A673 (cell line): ENCODE results near the gene MGMT. TPM values are rescaled to one million over a fixed set of nuclear protein-coding genes. Genes with fewer than 3 reads are reported as not detected.

Experiments
- BruUV-seq: library from RNA; stranded (reverse); fragments of 400-500 nt; replicated peaks from 2 replicates; lab custom pipeline; 2021; lab: Mats Ljungman, UMichigan
- CTCF ChIA-PET: fragments of 300-600 bp; sonication (Branson Sonifier 250); formaldehyde crosslinking; loops from one replicate; lab custom pipeline; 2022; ENCODE audit warnings: antibody characterized with exemption; lab: Charles Lee
- POLR2A ChIA-PET: fragments of 300-600 bp; sonication (Branson Sonifier 250); formaldehyde crosslinking; loops from one replicate; lab custom pipeline; 2022; ENCODE audit warnings: antibody characterized with exemption; ENCODE audit not compliant: low non-redundant PET; lab: Charles Lee
- DNase-seq: peaks from one replicate; pipeline ENCODE4 v3.0.0-alpha.2; 2015; ENCODE audit warnings: low spot score
- H3K27ac ChIP-seq: fragments of 200-600 bp; sonication (generic); 2 replicates; pipeline ENCODE4 v1.5.1; 2016; ENCODE audit warnings: mixed run types, low read depth, mild to moderate bottlenecking, mixed read lengths, antibody characterized with exemption, low read length; ENCODE audit not compliant: poor library complexity, severe bottlenecking
- H3K27me3 ChIP-seq: fragments of 200-600 bp; sonication (generic); replicated peaks from 2 replicates; pipeline ENCODE4 v1.6.1; 2017; ENCODE audit warnings: mixed run types, low read depth, mild to moderate bottlenecking, mixed read lengths, antibody characterized with exemption, low read length; ENCODE audit not compliant: insufficient read depth, poor library complexity
- H3K36me3 ChIP-seq: fragments of 200-600 bp; sonication (generic); 2 replicates; pipeline ENCODE4 v1.6.1; 2016; ENCODE audit warnings: mixed run types, mild to moderate bottlenecking, mixed read lengths, antibody characterized with exemption, low read length; ENCODE audit not compliant: insufficient read depth, poor library complexity, severe bottlenecking
- H3K4me1 ChIP-seq: fragments of 200-600 bp; sonication (generic); 2 replicates; pipeline ENCODE4 v1.6.1; 2017; ENCODE audit warnings: mixed run types, mild to moderate bottlenecking, mixed read lengths, antibody characterized with exemption, low read length; ENCODE audit not compliant: insufficient read depth, poor library complexity, severe bottlenecking
- H3K4me3 ChIP-seq: fragments of 200-600 bp; sonication (generic); 2 replicates; pipeline ENCODE4 v1.5.1; 2016; ENCODE audit warnings: low read depth, mixed run types, mild to moderate bottlenecking, mixed read lengths, low read length; ENCODE audit not compliant: poor library complexity, severe bottlenecking
- H3K9me3 ChIP-seq: fragments of 200-600 bp; sonication (generic); 2 replicates; pipeline ENCODE4 v1.6.1; 2016; ENCODE audit warnings: mixed run types, low read depth, mild to moderate bottlenecking, mixed read lengths, antibody characterized with exemption, low read length; ENCODE audit not compliant: poor library complexity, severe bottlenecking
- EZH2 ChIP-seq: fragments of 200-600 bp; sonication (generic); IDR thresholded peaks from 2 replicates; pipeline ENCODE4 v1.6.1; 2017; ENCODE audit warnings: borderline replicate concordance, low read depth, mild to moderate bottlenecking, mixed read lengths, antibody characterized with exemption, low read length; ENCODE audit not compliant: poor library complexity, severe bottlenecking
- intact Hi-C: fragments of 100-400 bp; cut with micrococcal nuclease; formaldehyde crosslinking; loops from one replicate; pipeline ENCODE4 v1.10.0; 2022; ENCODE audit not compliant: unreplicated experiment
- total RNA-seq: library from RNA; stranded (reverse); gene quantifications from 2 replicates; pipeline ENCODE4 v1.2.3, GENCODE V29; 2021
- TF ChIP-seq, protein P1 (sequence below): fragments of 300-800, 200-600 bp; sonication (generic); conservative IDR thresholded peaks from 2 replicates; pipeline ENCODE4 v1.5.1; 2017; ENCODE audit warnings: low read depth, mild to moderate bottlenecking, antibody characterized with exemption, low read length, moderate library complexity, mixed read lengths

The MGMT gene
- total RNA-seq, 1 experiment from 2014 or later: 19.5 TPM

DNA sequence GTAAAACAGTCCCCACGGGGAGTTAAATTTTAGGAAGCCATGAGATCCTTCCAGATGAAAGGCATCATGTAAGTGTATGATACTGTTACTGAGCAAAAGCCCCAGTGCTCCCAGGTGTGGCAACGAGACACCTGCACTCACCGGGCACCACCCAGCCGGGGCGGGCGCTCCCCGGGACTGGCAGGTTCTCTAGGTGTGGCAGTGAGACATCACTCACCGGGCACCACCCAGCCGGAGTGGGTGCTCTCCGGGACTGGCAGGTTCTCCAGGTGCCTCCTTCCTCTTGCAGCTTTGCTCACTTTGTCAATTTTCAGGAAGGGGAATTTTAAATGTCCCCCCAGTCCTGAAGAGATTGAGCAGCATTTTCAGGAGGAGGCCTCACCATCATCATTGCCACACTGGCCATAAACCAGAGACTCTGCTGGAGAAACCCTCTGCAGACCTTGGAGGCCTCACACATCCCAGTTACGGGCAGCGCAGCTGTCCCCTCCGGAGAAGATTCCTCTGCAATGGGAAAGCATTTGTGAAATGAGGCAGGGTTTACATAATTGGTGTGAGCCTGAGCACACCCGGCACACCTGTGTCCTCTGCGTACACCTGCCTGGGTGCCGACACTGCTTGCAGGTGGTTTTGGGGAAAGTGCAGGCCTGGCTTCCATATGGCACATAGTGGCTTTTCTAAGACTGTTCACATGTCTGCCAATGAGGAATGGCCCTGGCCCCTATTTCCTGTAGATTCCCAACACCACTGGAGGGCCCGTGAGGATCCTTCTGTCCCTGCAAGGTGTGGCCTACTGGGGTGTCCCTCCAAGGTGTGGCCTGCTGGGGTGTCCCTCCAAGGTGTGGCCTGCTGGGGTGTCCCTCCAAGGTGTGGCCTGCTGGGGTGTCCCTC lies 305.7 kb downstream of the MGMT start:
- ChIA-PET POLR2A (no interaction called here), CTCF (no interaction called here)
- BruUV-seq: no TSS peak
- no peak for DNase-seq
- no peak overlapping the region for H3K27ac ChIP-seq
- intact Hi-C loops: no loop called here
- H3K36me3 ChIP-seq: no peaks in the 10 kb centered on the region
- TF ChIP-seq, protein P1, sequence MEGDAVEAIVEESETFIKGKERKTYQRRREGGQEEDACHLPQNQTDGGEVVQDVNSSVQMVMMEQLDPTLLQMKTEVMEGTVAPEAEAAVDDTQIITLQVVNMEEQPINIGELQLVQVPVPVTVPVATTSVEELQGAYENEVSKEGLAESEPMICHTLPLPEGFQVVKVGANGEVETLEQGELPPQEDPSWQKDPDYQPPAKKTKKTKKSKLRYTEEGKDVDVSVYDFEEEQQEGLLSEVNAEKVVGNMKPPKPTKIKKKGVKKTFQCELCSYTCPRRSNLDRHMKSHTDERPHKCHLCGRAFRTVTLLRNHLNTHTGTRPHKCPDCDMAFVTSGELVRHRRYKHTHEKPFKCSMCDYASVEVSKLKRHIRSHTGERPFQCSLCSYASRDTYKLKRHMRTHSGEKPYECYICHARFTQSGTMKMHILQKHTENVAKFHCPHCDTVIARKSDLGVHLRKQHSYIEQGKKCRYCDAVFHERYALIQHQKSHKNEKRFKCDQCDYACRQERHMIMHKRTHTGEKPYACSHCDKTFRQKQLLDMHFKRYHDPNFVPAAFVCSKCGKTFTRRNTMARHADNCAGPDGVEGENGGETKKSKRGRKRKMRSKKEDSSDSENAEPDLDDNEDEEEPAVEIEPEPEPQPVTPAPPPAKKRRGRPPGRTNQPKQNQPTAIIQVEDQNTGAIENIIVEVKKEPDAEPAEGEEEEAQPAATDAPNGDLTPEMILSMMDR: no peak
- no peak for TF ChIP-seq EZH2
- no peaks in the 10 kb centered on the region for H3K9me3 ChIP-seq
- no peaks in the 10 kb centered on the region for H3K4me1 ChIP-seq
- no peaks in the 10 kb centered on the region for H3K27me3 ChIP-seq
- no peak overlapping the region for H3K4me3 ChIP-seq

DNA sequence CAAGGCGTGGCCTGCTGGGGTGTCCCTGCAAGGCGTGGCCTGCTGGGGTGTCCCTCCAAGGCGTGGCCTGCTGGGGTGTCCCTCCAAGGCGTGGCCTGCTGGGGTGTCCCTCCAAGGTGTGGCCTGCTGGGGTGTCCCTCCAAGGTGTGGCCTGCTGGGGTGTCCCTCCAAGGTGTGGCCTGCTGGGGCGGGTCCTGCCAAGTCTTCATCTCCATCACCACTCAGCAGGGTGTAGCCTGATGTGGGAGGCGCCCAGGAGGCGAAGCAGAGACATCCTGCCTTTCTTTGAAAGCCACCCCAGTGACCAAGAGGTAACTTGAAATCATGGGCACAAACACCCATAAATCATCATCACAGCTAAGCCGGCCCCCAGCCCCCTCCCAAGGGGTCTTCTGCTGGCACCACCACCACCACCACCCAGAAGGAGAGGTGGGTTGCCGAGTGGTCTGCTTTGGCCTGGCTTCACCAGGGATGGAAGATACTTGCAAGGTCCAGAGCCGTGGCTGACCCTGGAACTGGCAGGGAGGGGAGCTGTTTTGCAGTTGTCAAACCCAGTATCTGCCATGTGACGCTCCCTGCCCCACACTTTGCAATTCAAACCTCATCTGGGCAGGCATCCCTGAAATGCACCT lies 306.4 kb downstream of the MGMT start:
- CTCF ChIA-PET: no interaction called here
- TF ChIP-seq, protein P1: no peak
- TF ChIP-seq EZH2: no peak
- Histone ChIP-seq H3K36me3 (no peaks in the 10 kb centered on the region), H3K4me1 (no peaks in the 10 kb centered on the region), H3K27me3 (no peaks in the 10 kb centered on the region), H3K27ac (no peak overlapping the region), H3K4me3 (no peak overlapping the region), H3K9me3 (no peaks in the 10 kb centered on the region)
- no TSS peak for BruUV-seq
- POLR2A ChIA-PET: no interaction called here
- DNase-seq: no peak
- intact Hi-C loops: no loop called here

DNA sequence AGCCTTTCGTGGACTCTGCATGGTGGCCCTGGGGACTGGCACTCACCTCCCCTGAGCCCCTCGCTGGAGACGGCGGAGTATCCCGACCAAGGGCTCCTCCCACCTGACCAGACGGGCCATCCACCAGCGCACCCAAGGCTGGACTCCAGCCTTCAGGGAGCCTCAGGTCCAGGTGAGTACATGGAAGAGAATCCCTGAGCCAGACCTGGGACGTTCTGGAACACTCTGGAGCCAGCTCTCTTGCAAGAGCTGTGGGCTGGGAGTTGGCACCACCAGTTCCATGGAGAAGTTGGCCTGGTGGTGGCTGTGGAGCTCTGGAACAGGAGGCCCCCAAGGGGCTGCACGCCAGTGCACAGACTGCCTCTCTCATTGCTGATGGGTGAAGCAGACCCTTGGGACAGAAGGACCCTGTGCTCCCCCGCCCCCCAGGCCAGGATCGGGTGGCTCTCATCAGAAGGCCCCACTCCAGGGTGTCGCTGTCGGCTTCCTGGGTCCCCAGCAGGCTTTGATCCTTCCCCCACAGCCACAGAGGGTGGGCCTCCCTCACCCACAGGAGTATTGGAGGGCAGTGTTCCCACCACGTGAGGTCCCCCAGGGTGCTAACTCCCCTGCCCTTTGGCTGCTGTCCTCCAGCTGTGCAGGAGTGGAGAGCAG lies 307.2 kb downstream of the MGMT start:
- H3K27me3 ChIP-seq: no peaks in the 10 kb centered on the region
- CTCF ChIA-PET: no interaction called here
- no peaks in the 10 kb centered on the region for H3K36me3 ChIP-seq
- H3K27ac ChIP-seq: no peak overlapping the region
- no peak for TF ChIP-seq EZH2
- TF ChIP-seq, protein P1: no peak
- DNase-seq: no peak
- H3K4me1 ChIP-seq: no peaks in the 10 kb centered on the region
- no peaks in the 10 kb centered on the region for H3K9me3 ChIP-seq
- intact Hi-C loops: no loop called here
- BruUV-seq: no TSS peak
- POLR2A ChIA-PET: no interaction called here
- no peak overlapping the region for H3K4me3 ChIP-seq
